AG04450 (cell line): ENCODE data around the gene KIFC1. TPM values are rescaled to one million over a fixed set of nuclear protein-coding genes. Genes with fewer than 3 reads are reported as not detected.
A peak's percentile ranks its signal among the peaks of the same experiment; 100 is the strongest.

Experiments
- CTCF ChIA-PET: fragments of 300-600, 350-600 bp; formaldehyde crosslinking; extraction: SDS; loops from one replicate; lab custom pipeline; 2022; ENCODE audit warnings: antibody characterized with exemption, inconsistent platforms; lab: Charles Lee
- POLR2A ChIA-PET: fragments of 350-600 bp; formaldehyde crosslinking; extraction: SDS; loops from one replicate; lab custom pipeline; 2021; ENCODE audit warnings: antibody characterized with exemption, inconsistent platforms; lab: Yijun Ruan, JAX
- DNase-seq: peaks from one replicate; pipeline ENCODE4 v3.0.0-alpha.2; 2011; ENCODE audit warnings: low read depth, low spot score
- H3K27ac ChIP-seq: one replicate; pipeline ENCODE4 v1.5.1; 2012; ENCODE audit warnings: low read depth, low read length, control low read depth
- H3K27me3 ChIP-seq: one replicate; pipeline ENCODE4 v1.6.0; 2012; ENCODE audit warnings: low read length; ENCODE audit not compliant: control insufficient read depth, insufficient read depth
- H3K4me3 ChIP-seq: 2 replicates; pipeline ENCODE4 v1.5.1; 2011; ENCODE audit warnings: mild to moderate bottlenecking, low read depth, low read length, control low read depth
- H3K9me3 ChIP-seq: 2 replicates; pipeline ENCODE4 v1.5.1; 2012; ENCODE audit warnings: low read length; ENCODE audit not compliant: control insufficient read depth, insufficient read depth
- CTCF ChIP-seq: IDR thresholded peaks from 2 replicates; pipeline ENCODE4 v1.5.1; 2011; ENCODE audit warnings: low read depth, low read length, control low read depth, inconsistent platforms
- polyA plus RNA-seq: library from polyadenylated mRNA; depleted of rRNA; stranded (reverse); fragments of >200 nt; gene quantifications from 2 replicates; pipeline ENCODE4 v1.2.3, GENCODE V29; 2011

The KIFC1 gene
- polyA plus RNA-seq, 1 experiment = 10.2 TPM

GRCh38 chr6:33411632-33412005, 20.0 kb downstream of the KIFC1 start:
- Histone ChIP-seq H3K9me3 (no peaks in the 10 kb centered on the region), H3K27me3 (no peaks in the 10 kb centered on the region), H3K4me3 (peak overlapping the region; percentile 80), H3K27ac (peak overlapping the region; percentile 39)
- ChIA-PET POLR2A (interaction anchor here (0.6 kb wide), 1 partner anchor 94 kb away, joined by 3 read pairs; the partner anchor contains the start of gene ZBTB22), CTCF (interaction anchor here (0.5 kb wide), 1 partner anchor 110 kb away, joined by 7 read pairs; no protein-coding TSS in a partner anchor)
- no peak for TF ChIP-seq CTCF
- DNase-seq = no peak

- CTCF ChIA-PET = interaction anchor here (0.5 kb wide), 1 partner anchor 111 kb away, joined by 7 read pairs; no protein-coding TSS in a partner anchor
- DNase-seq = no peak
- POLR2A ChIA-PET = no interaction called here
- Histone ChIP-seq H3K4me3 (0 out of 2 replicates have a peak overlapping the region, but pooled peaks have one; percentile 7), H3K27ac (no peak overlapping the region), H3K27me3 (no peaks in the 10 kb centered on the region), H3K9me3 (no peaks in the 10 kb centered on the region)
- no peak for TF ChIP-seq CTCF
Measured at GRCh38 chr6:33412140-33413009, 20.8 kb downstream of the KIFC1 start.

GRCh38 chr6:33413241-33414120, 21.9 kb downstream of the KIFC1 start:
- Histone ChIP-seq H3K9me3 (no peaks in the 10 kb centered on the region), H3K27me3 (no peaks in the 10 kb centered on the region), H3K27ac (peak overlapping the region; percentile 21), H3K4me3 (no peak overlapping the region)
- TF ChIP-seq CTCF = no peak
- POLR2A ChIA-PET = no interaction called here
- DNase-seq = no peak
- CTCF ChIA-PET = no interaction called here

- POLR2A ChIA-PET = no interaction called here
- CTCF ChIA-PET = interaction anchor here (0.6 kb wide), 1 partner anchor 1516 kb away, joined by 5 read pairs; no protein-coding TSS in a partner anchor
- peak; percentile 48 for TF ChIP-seq CTCF
- no peak for DNase-seq
- Histone ChIP-seq H3K4me3 (0 out of 2 replicates have a peak overlapping the region, but pooled peaks have one; percentile 2), H3K9me3 (no peaks in the 10 kb centered on the region), H3K27ac (no peak overlapping the region), H3K27me3 (no peaks in the 10 kb centered on the region)
Measured at GRCh38 chr6:33414592-33415271, 23.1 kb downstream of the KIFC1 start.
